Suprapubic skin (tissue), 4 donors: ENCODE data around the gene AHDC1. TPM values are rescaled to one million over a fixed set of nuclear protein-coding genes. Genes with fewer than 3 reads are reported as not detected.
A peak's percentile ranks its signal among the peaks of the same experiment; 100 is the strongest.
"Not testable (repeated sequence)": the region's sequence is repeated elsewhere in the genome, so short reads cannot be mapped to it uniquely, and the experiment has no call there.

ENCODE experiments used
- DNase-seq, 2 donors: peaks; one replicate each; pipeline ENCODE4 v3.0.0-alpha.2; 2019; ENCODE audit warnings: low spot score in 2 of 2
- H3K27ac ChIP-seq: fragments of 200-600 bp; sonication (generic); one replicate; pipeline ENCODE4 v1.5.1; 2019
- H3K27me3 ChIP-seq: fragments of 200-600 bp; sonication (generic); one replicate; pipeline ENCODE4 v1.5.1; 2019
- H3K36me3 ChIP-seq: fragments of 200-600 bp; sonication (generic); one replicate; pipeline ENCODE4 v1.5.1; 2019
- H3K4me1 ChIP-seq: fragments of 200-600 bp; sonication (generic); one replicate; pipeline ENCODE4 v1.5.1; 2019
- H3K4me3 ChIP-seq: fragments of 200-600 bp; sonication (generic); one replicate; pipeline ENCODE4 v1.5.1; 2019; ENCODE audit warnings: mild to moderate bottlenecking
- H3K9me3 ChIP-seq: fragments of 200-600 bp; sonication (generic); one replicate; pipeline ENCODE4 v1.5.1; 2019
- EP300 ChIP-seq: sonication (generic); formaldehyde crosslinking; IDR thresholded peaks from one replicate; pipeline ENCODE4 v1.6.1; 2017; ENCODE audit warnings: antibody characterized with exemption
- POLR2A ChIP-seq, 2 donors: fragments of 450-650 bp; IDR thresholded peaks; one replicate each; pipeline ENCODE4 v1.6.1; 2017; ENCODE audit warnings: antibody characterized with exemption in 2 of 2, mild to moderate bottlenecking in 2 of 2, moderate library complexity in 2 of 2
- POLR2AphosphoS5 ChIP-seq, 3 donors: sonication (generic); formaldehyde crosslinking; IDR thresholded peaks; one replicate each; pipeline ENCODE4 v1.6.1; 2017; ENCODE audit warnings: antibody characterized with exemption in 3 of 3
- WGBS: methylation state at CpG from one replicate; pipeline ENCODE4 v1.1.5; 2018; 5-methylcytosine and 5-hydroxymethylcytosine counted together
- total RNA-seq, 4 donors: library from RNA; depleted of rRNA; stranded (reverse); fragments of >200 nt; gene quantifications; one replicate each; pipeline ENCODE4 v1.1.0, GENCODE V29; 2016
- TF ChIP-seq, protein P1 (sequence below), 2 donors: fragments of 200-600 bp in 1 of 2; fragments of 450-650 bp in 1 of 2; sonication (generic) in 1 of 2; IDR thresholded peaks; one replicate each; pipeline ENCODE4 v1.5.1; 2016 to 2019; ENCODE audit warnings: antibody characterized with exemption in 2 of 2, mild to moderate bottlenecking in 1 of 2, moderate library complexity in 1 of 2

AHDC1 gene
- total RNA-seq, 4 donors from 2014 or later, result 46.7 to 103 (median 60.1) TPM

DNA sequence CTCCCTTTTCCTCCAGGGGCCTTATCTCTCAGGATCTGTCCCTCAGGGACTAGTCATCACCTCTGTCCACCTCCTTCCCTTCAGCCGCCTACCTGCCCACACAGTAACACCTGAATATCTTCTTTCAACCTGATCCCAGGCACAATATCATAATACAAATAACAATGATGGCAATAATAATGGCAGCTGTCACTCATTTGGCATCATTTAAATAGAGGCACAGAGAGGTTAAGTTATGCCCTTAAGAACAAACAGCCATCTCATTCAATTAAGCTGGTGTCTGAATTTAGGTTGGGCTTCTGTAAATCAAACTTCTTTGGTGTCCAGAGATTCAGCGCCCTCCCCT lies 47.5 kb downstream of the AHDC1 start:
- peaks cover 71% of the 10 kb centered on the region for H3K4me1 ChIP-seq
- H3K4me3 ChIP-seq, result no peak overlapping the region
- H3K9me3 ChIP-seq, result no peaks in the 10 kb centered on the region
- H3K27me3 ChIP-seq, result no peaks in the 10 kb centered on the region
- H3K36me3 ChIP-seq, result peaks cover 17% of the 10 kb centered on the region
- no peak for TF ChIP-seq POLR2A (IDR thresholded peaks at IDR 0.05)
- TF ChIP-seq POLR2AphosphoS5 (IDR thresholded peaks at IDR 0.05), result no peak
- TF ChIP-seq, protein P1, sequence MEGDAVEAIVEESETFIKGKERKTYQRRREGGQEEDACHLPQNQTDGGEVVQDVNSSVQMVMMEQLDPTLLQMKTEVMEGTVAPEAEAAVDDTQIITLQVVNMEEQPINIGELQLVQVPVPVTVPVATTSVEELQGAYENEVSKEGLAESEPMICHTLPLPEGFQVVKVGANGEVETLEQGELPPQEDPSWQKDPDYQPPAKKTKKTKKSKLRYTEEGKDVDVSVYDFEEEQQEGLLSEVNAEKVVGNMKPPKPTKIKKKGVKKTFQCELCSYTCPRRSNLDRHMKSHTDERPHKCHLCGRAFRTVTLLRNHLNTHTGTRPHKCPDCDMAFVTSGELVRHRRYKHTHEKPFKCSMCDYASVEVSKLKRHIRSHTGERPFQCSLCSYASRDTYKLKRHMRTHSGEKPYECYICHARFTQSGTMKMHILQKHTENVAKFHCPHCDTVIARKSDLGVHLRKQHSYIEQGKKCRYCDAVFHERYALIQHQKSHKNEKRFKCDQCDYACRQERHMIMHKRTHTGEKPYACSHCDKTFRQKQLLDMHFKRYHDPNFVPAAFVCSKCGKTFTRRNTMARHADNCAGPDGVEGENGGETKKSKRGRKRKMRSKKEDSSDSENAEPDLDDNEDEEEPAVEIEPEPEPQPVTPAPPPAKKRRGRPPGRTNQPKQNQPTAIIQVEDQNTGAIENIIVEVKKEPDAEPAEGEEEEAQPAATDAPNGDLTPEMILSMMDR (IDR thresholded peaks at IDR 0.05), result no peak
- no peak for TF ChIP-seq EP300
- DNase-seq, result no peak
- H3K27ac ChIP-seq, result peak overlapping the region; percentile 82
- WGBS, result 53% methylated on average over 2 of the region's 2 CpGs

DNA sequence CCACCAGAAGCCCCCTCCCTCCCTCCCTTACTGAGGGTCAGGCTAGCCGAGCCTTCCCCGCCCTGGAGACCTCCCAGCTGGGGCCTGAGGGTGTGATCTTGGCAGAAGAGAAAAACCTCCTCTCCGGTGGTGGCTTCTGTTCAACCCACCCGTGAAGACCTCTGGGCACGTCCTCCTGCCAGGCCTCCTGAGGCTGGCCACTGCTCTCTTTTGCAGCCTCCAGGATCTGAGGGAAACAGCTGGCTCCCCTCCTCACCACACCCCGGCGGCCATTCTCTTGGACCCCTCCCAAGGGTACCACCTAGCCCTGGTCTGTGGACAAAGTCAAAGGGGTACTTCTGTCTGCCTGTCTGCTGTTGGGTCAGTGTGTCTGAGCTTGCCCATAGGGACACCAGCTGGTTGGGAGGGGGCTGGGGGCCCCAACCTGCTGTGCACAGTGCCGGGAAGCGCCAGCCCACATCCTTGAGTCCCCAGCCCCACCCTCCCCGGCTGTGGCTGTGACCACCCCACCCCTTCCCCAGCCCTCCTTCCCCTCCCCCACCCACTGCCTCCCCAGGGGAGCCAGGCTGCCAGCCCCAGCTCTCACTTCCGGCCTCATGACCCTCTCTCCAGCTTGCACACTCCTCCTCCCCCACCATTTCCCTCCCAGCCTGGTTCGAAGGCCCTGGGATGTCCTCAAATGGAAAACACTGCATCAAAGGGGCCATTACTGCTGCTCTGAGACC lies 48.1 kb downstream of the AHDC1 start:
- Histone ChIP-seq H3K36me3 (peaks cover 22% of the 10 kb centered on the region), H3K9me3 (no peaks in the 10 kb centered on the region), H3K4me1 (peaks cover 66% of the 10 kb centered on the region), H3K4me3 (no peak overlapping the region), H3K27ac (peak overlapping the region; percentile 82), H3K27me3 (no peaks in the 10 kb centered on the region)
- DNase-seq, result no peak
- TF ChIP-seq EP300 (no peak), POLR2AphosphoS5 (IDR thresholded peaks at IDR 0.05) (no peak), POLR2A (IDR thresholded peaks at IDR 0.05) (no peak)
- TF ChIP-seq, protein P1 (IDR thresholded peaks at IDR 0.05), result no peak
- WGBS, result 28% methylated on average over 4 of the region's 12 CpGs

DNA sequence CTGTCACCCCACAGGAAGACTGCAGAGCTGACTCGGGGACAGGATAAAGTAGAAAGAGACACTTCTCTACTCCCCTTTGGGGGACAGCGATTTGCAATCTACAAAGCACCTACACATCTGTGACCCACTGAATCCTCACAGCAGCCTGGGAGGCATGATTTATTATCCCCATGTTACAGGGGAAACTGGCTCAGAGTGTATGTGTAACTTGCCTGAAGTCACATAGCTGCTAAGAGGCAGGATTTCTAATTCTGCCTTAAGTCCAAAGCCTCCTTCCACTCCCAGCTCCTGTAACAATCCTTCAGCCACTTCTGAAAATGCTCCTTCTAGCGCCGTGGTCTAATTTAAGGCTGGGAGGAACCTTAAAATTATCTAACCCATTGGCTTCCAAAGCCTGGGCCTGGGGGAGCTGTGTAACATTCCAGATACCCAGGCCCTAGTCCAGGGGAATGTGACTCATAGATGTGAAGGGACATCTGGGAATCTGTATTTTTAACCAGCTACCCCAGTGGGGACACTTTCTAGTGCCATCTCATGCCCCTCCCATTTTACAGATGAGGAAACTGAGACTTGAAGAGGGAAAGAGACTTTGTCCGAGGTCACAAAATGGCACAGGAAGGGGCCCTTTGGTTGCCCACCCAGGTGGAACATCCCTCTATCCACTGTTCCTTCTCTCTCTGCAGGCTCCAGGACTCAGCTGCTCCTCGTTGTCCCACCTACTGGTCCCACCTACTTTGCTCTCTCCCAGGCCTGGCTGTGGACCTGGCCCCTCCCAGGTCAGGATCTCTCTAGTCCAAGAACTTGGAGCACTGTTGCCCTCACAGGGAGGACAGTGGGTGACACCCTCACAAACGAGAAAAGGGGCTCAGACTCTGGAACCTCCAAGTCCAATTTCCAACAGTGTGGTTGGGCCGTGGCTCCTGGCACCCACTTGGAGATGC lies 48.9 kb downstream of the AHDC1 start:
- H3K27me3 ChIP-seq, result no peaks in the 10 kb centered on the region
- no peaks in the 10 kb centered on the region for H3K9me3 ChIP-seq
- 58% methylated on average over 7 of the region's 8 CpGs for WGBS
- DNase-seq, result no peak
- H3K4me1 ChIP-seq, result peaks cover 58% of the 10 kb centered on the region
- TF ChIP-seq EP300 (no peak), POLR2AphosphoS5 (IDR thresholded peaks at IDR 0.05) (no peak), POLR2A (IDR thresholded peaks at IDR 0.05) (no peak)
- TF ChIP-seq, protein P1 (IDR thresholded peaks at IDR 0.05), result no peak
- H3K27ac ChIP-seq, result peak overlapping the region; percentile 82
- H3K36me3 ChIP-seq, result peaks cover 31% of the 10 kb centered on the region
- H3K4me3 ChIP-seq, result no peak overlapping the region

DNA sequence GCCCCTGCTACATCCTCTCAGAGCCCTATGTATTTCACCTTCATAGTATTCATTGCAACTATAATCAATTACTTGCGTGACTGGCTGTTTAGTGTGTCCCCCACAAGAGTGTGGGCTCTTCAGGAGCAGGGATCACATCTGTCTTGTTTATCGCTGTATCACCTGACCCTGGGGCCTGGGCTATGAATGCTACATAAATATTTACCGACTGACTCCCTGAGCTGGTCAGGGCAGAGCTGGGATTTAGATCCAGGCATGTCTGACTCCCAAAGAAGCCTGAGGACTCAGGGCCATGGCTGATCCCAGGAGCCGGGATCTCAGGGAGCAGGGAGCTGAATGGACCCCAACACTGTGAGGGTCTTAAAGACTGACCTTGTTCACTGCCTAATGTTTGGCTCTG lies 49.7 kb downstream of the AHDC1 start:
- 79% methylated on average over 3 of the region's 4 CpGs for WGBS
- H3K4me1 ChIP-seq, result peaks cover 50% of the 10 kb centered on the region
- H3K4me3 ChIP-seq, result no peak overlapping the region
- H3K9me3 ChIP-seq, result no peaks in the 10 kb centered on the region
- no peaks in the 10 kb centered on the region for H3K27me3 ChIP-seq
- no peak for DNase-seq
- H3K27ac ChIP-seq, result peak overlapping the region; percentile 55
- peaks cover 38% of the 10 kb centered on the region for H3K36me3 ChIP-seq
- no peak for TF ChIP-seq POLR2AphosphoS5 (IDR thresholded peaks at IDR 0.05)
- TF ChIP-seq, protein P1 (IDR thresholded peaks at IDR 0.05), result no peak
- TF ChIP-seq POLR2A (IDR thresholded peaks at IDR 0.05), result no peak
- no peak for TF ChIP-seq EP300

DNA sequence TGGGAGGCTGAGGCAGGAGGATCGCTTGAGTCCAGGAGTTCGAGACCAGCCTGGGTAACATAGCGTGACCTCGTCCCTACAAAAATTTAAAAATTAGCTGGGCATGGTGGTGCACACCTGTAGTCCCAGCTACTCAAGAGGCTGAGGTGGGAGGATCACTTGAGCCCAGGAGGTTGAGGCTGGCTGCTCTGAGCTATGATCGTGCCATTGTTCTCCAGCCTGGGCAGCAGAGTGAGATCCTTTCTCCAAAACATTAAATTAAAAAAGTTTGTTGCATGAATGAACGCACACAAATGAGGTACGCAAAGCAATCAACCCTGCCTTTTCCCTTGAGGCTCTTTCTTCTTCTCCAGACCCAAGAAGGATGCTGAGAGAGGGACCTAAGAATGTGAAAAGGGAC lies 50.1 kb downstream of the AHDC1 start:
- not testable (repeated sequence) for DNase-seq, H3K4me3 ChIP-seq, H3K27ac ChIP-seq, H3K9me3 ChIP-seq, H3K27me3 ChIP-seq
- H3K36me3 ChIP-seq, result peaks cover 43% of the 10 kb centered on the region
- H3K4me1 ChIP-seq, result peaks cover 47% of the 10 kb centered on the region
- WGBS, result 89% methylated on average over 7 of the region's 7 CpGs
